GM12801 (cell line): Measurements from ENCODE around the gene PDE4D.

ENCODE experiments used
- TF ChIP-seq, protein P1 (sequence below): IDR thresholded peaks from one replicate; pipeline ENCODE4 v1.5.1; 2011; ENCODE audit warnings: control low read depth; ENCODE audit not compliant: insufficient read length; ENCODE audit errors: extremely low read depth

Gene PDE4D

DNA sequence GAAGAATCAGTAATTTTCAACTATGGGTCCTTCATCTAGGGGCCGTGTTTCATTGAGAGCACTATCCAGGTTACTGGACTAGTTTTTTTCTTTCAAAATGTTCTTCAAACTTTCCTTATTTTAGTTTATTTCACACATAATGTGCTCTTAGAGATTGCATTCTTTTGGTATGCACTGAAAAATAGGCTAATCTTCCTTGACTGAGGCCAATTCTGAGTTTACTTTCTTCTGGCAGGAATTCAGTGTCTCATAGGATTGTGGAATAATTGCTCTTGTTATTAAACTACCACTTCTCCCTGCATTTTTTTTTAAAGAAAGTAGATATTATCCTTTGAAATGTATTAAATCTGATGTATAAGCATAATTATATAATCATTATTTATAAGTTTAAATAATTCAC, 686.1 kb downstream of the PDE4D start:
- TF ChIP-seq, protein P1, sequence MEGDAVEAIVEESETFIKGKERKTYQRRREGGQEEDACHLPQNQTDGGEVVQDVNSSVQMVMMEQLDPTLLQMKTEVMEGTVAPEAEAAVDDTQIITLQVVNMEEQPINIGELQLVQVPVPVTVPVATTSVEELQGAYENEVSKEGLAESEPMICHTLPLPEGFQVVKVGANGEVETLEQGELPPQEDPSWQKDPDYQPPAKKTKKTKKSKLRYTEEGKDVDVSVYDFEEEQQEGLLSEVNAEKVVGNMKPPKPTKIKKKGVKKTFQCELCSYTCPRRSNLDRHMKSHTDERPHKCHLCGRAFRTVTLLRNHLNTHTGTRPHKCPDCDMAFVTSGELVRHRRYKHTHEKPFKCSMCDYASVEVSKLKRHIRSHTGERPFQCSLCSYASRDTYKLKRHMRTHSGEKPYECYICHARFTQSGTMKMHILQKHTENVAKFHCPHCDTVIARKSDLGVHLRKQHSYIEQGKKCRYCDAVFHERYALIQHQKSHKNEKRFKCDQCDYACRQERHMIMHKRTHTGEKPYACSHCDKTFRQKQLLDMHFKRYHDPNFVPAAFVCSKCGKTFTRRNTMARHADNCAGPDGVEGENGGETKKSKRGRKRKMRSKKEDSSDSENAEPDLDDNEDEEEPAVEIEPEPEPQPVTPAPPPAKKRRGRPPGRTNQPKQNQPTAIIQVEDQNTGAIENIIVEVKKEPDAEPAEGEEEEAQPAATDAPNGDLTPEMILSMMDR, result no peak

DNA sequence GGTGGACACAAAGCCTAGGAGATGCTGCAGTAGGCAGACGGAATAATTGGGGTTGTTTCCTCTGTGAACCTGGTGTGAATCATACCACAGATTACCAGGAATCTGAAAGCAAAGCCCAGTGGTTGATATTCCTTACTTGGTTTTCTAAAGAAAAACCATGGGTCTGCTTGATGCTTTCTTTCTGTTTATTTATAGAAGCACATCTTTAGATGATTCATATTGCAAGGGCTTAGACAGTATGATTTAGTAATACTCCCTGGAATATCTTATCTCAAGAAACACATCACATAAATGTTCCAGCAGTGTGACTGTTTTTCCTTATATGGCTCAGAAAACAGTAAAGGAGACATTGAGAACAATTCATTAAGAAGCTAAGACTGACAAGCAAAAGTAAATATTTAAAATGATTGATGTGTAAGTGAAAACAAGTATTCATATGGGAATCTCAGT, 687.4 kb downstream of the PDE4D start:
- TF ChIP-seq, protein P1, result no peak

DNA sequence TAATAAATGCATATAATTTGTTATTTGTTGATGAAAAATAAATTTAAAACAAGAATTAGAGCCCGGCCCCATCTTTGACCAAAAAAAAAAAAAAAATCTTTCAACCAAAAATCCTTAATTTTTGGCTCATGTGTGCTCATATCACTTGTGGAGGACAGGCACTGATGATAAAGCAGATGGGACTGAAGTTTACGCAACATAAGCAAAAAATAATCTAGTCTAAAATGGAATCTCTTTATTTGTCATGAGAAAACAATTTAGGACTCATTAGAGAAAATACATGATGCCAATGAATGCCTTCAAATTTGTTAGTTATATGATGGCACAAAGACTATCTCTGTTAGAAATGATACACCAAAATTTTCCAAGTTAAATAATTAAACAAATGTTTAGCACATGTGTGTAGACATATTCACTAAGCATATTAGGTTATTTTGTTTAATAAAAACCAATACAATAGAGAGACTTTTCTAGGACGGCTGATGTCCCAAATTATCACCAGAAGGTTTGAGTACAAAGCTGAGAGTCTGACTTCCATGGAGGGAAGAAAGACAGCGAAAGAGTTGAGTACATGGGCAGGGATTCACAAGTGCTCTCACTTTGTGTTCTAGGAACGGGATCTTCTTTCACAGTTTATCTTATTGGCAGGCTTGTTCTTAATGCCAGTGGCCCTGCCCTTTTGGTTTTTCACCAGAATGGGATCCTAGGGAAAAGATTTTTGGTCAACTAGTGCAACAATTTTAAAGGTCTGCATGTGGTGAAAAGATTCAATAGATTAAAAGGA, 689.2 kb downstream of the PDE4D start:
- TF ChIP-seq, protein P1, result no peak

DNA sequence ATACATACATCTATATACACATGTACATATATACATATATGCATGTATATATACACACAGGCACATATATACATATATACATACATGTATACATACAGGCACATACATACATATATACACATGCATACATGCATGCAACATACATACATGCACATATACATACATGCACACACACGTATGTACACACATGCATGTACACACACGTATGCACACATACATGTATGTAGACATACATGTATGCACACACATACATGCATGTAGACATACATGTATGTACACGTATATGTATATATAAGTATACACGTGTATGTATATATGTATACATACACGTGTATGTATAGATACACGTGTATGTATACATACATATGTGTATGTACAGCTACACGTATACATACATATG, 693.7 kb downstream of the PDE4D start:
- TF ChIP-seq, protein P1, result no peak

DNA sequence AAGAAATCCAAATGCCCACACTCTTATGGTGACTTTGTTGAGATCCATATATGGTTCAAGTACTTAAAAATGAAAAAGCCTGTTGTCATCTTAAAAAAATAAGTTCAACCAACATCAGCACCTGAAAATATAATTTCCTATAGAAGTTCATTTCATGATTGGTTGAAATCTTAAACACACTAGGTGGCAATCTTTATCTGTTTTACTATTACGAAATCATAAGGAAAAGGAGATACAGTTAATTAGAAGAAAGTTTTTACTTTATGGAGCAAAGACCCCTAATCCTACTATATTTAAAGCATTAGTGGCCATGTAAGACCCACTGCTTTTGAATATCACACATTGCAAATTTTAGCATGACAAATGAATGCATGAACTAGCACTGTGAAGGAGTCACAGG, 694.7 kb downstream of the PDE4D start:
- TF ChIP-seq, protein P1, result no peak

DNA sequence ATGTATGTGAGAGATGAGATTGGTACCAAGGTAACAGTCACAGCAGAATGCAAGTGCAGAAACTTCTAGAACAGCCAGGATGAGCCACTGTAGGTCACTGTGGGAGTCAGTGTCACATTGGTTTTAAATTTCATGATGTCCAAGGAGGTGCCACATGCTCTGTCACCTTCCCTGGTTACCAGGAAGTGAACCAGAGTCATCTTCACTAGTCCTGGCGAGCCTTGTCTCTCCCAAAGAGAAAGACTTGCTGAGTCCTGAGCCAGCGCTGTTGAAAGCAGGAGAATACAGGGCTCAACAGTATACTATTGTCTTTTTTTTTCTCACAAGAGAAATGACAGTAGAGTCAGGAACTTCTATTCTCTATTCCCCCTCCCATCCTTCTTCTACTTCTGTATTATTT, 695.2 kb downstream of the PDE4D start:
- TF ChIP-seq, protein P1, result no peak

DNA sequence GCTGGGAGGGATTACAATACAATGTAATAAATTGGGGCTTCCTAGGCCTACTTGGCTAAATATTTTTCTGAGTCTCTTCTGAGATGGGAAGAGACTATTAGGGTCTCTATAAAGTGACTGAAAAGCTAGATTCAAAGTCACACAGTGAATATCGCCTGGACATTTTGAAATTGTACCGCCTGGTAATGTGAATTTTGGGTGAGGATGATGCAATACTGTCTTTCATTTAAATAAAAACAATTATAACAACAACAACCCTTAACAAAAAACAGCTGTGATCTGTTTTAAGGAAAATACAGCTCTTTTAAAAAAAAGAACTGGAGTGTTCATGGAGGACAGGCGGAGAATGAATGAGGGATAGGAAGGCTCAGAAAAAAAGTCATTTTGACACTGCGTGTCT, 695.6 kb downstream of the PDE4D start:
- TF ChIP-seq, protein P1, result no peak
